NCI-H524 treated with DMSO at 0.1 percent for 48 hours (cell line): Measurements from ENCODE around the gene RPL18.
"Not testable (repeated sequence)": the region's sequence is repeated elsewhere in the genome, so short reads cannot be mapped to it uniquely, and the experiment has no call there.

Source experiments
- DNase-seq: peaks from one replicate; lab custom pipeline; 2025; lab: John Stamatoyannopoulos, UW

The RPL18 gene

DNA sequence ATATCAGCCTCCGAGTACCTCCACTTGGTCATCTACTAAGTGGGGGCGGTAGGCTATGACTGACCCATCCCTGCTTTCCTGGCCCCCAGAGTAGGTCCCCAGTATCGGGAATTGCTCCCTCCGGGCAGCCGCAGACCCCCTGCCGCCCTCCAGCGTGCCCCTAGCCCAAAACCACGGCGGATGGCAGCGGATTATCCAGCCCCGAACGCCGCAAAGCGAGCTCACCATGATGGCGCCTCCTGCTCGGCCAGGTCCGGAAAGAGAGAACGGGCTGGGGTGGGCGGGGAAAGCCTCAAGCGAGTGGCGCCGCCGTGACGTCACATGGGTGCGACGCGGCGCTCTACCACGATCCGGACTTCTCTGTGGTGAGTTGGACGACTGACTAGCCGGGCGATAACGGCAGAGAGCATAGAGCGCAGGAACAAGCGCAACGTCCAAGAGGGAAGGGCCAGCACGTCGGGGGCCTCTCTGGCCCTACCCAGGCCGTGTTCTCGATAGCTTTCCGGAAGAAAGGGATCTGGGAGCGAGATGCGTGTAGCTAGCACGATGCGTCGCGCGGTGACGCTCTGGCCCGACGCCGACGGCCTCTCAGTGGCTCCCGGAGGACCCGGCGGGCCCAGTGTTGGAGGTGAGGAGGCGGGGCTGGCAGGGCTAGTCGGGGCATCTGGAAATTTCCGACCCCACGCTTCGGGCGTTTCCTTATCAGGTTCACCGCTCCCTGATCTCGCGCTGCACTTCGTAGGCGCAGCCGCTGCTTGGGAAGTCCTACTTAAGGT lies at the start of gene RPL18, which contains the start of gene SPHK2:
Gene RPL18 (minus strand): TSS at position 263 of the 776 bp plus-strand sequence. CDS start 35 bp downstream, at position 228.
Gene SPHK2 (plus strand): TSS at position 591 of the 776 bp plus-strand sequence. CDS start 1,009 bp downstream, outside the sequence.
- peak; percentile 96 for DNase-seq

DNA sequence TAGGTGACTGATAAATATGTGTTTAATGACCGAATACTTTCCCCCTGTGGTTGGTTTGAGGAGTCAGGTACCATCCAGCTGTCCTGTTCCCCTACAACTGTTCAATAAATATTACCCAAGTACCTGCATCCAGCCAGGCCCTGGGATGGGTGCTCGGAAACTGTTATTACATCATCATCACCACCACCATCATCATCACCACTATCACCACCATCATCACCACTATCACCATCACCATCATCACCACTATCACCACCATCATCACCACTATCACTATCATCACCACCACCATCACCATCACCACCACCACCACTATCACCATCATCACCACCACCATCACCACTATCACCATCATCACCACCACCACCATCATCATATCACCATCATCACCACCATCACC lies 49.8 kb upstream of the RPL18 start:
- DNase-seq: no peak

DNA sequence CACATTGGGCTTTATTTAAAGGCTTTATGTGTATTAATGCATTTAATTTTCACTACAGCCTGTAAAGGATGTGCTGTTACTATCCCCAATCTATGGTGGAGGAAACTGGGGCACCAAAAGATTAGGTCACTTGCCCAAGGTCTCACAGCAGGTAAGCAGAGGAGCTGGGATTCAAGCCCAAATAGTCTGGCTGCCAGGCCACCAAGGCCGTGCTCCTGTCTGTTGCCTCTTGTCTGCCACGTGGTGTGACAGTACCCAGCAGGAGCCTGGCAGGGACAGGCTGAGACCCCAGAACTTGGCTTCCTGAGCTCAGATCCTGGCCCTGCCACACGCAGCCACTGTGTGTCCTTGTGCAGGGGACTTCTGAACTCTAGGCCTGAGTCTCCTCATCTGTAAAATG lies 49.4 kb upstream of the RPL18 start:
- no peak for DNase-seq

DNA sequence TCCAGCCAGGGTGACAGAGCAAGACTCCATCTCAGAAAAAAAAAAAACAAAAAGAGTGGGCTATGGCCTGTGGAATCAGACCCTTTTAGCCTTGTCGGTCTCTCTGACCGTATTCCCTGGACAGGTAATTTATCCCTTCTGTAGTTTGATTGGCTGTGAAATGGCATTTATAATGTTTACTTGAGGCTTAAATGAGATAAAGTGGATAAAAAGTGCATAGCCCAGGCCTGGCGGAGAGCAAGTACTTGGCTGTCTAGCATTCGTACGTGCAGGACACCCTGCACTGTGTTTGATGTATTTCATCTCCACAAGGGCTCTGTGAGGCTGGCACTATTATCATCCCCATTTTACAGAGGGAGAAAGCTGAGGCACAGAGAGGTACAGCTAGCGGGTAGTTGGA lies 46.8 kb upstream of the RPL18 start:
- DNase-seq: no peak

DNA sequence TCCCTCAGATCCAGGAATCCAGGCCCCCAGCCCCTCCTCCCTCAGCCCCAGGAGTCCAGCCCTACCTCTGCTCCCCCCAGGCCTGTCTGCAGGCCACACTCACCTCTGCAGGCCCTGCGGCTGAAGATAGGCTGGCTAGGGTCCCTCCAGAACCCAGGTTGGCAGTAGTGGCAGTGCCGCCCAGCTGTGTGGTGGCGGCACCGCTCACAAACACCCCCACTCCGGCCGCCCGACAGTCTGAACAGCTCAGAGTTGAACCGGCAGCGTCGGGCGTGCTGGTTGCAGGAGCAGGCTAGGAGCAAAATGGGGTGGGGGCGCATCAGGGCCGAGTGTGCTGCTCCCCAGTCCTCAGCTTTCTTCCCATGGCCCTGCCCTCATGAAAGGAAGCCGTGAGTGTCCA lies 45.5 kb upstream of the RPL18 start:
- DNase-seq: no peak

DNA sequence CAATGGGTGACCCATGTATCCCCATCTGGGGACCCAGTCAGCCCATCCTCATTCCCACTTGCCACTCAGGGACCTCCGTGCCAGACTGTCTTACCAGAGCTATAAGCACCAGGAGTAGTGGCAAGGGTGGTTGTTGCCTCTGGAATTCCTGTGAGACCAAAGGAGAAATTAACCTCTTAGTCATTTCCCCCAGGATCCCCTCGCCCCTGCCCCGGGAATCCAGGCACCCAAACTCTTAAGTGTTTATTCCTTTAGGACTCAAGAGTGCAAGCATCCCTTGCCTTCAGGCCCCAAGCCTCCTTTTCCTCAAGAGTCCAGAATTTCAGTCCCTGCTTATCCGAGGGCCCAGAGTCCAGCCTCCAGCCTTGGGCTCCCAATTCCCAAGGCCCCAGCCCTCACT lies 44.7 kb upstream of the RPL18 start:
- no peak for DNase-seq

DNA sequence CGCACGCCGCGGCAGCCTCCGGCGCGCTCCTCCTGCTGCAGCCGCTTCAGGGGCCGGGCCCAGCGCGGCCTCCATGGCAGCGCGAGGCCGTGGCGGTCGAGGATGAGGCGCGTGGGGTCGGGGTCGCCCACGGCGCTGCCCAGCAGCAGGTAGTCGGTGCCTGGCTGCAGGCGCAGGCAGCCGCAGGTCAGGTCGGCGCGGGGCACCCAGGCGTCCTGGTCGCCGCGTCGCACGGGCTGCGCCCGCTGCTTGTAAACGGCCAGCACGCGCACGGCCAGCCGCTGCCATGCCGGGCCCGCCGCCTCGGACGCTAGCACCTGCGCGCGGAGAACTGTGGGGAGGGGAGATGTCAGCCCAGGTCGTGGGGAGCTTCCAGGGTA lies 42.7 kb upstream of the RPL18 start:
- no peak for DNase-seq

DNA sequence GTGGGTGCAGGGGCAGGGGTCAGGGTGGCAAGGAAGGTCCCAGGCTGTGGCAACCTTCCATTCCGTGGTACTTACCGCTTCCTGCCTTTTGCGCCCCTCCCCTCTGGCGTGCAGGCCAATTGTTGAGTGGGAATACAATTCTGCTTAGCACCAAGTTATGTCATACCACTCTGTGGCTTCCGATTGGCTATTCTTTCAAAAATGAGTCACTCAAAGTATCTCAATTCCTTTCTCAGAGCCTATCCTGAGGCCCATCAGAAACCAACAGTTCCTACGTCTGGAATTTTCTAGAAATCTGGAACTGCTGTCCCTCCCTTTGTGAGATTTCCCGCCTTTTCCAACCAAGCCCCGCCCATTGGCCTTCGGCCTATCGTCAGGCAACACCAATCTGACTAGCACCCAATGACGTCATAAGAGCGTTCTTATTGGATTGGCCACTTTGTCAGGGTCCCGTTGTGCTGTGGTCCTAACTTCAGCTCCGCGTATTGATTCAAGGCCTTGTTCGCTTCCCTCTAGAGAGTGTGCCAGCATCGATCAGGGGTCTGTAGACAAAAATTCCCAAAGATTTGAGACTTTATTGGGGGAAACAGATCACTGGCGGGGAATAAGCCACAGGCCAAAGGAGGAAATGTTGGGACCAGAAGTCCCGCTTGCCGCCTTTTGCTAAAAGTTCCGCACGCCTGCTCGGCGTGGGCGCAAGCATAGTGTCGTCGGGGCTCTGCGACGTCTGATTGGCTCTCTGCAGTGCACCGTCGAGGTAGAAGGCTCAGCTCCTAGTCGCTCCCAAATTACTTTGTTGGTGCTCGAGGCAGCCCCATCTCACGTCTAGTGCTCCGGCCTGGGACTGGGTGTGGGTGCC lies 42.1 kb upstream of the RPL18 start:
- DNase-seq: no peak

DNA sequence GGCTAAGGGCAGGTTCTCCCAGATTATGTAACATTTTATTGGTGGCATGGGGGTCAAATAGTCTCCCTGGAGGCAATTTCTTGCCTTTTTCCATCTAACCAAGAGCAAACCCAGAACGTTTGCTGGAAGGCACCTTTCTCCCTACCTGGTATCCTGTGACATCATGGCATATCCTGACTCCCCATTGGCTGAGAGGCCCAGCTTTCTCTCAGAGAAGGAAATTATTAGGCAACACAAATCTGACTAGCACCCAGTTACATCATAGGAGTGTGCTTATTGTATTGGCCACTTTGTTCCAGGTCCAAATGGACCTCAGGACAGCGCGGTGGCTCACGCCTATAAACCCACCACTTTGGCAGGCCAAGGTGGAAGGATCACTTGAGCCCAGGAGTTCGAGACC lies 40.8 kb upstream of the RPL18 start:
- no peak for DNase-seq

DNA sequence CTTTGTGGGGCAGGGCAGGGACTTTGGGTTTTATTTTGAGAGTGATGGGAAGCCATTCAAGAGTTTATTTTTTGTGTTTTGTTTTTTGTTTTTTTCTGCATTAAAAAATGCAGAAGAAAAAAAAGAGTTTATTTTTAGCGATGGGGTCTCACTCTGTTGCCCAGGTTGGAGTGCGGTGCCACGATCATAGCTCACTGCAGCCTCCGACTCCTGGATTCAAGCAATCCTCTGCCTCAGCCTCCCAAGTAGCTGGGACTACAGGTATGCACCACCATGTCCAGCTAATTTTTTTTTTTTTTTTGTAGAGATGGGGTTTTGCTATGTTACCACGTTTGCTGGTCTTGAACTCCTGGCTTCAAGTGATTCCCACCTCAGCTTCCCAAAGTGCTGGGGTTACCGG lies 39.5 kb upstream of the RPL18 start:
- DNase-seq: no peak

DNA sequence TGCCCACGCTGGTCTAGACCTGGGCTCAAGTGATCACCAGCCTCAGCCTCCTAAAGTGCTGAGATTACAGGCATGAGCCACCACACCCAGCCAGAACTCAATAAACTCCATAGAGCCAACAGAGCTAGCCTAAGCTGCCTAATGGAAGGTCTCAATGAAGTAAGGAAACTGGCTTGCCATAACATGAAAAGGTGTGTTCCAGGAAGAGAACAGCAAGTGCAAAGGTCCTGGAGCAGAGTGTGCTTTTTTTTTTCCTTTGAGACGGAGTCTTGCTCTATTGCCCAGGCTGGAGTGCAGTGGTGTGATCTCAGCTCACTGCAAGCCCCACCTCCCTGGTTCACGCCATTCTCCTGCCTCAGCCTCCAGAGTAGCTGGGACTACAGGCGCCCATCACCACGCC lies 38.9 kb upstream of the RPL18 start:
- DNase-seq: not testable (repeated sequence)

DNA sequence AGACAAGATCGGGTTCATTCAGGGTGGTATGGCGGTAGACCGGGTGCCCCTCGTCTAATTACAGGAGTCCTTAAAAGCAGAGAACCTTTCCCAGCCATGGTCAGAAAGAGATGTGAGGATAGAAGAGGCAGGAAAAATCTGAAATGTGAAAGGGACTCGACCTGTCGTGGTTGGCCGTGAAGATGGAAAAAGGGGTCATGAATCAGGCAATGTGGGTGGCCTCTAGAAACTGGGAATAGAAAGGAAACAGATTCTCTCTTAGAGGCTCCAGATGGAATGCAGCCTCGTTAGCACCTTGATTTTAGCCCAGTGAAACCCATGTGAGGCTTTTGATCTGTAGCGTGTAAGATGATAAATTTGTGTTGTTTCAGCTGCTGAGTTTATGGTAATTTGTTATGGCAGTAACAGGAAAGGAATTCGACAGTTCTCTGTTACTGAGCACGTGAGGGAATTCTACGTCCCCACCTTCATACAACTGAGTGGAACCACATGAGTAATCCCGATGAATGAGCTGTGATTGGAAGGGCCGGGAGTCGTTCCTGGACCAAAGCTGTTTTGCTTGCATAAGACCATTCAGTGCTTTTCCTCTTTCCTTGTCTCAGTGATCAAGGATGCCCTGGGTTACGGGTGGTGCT lies 38.0 kb upstream of the RPL18 start:
- no peak for DNase-seq

DNA sequence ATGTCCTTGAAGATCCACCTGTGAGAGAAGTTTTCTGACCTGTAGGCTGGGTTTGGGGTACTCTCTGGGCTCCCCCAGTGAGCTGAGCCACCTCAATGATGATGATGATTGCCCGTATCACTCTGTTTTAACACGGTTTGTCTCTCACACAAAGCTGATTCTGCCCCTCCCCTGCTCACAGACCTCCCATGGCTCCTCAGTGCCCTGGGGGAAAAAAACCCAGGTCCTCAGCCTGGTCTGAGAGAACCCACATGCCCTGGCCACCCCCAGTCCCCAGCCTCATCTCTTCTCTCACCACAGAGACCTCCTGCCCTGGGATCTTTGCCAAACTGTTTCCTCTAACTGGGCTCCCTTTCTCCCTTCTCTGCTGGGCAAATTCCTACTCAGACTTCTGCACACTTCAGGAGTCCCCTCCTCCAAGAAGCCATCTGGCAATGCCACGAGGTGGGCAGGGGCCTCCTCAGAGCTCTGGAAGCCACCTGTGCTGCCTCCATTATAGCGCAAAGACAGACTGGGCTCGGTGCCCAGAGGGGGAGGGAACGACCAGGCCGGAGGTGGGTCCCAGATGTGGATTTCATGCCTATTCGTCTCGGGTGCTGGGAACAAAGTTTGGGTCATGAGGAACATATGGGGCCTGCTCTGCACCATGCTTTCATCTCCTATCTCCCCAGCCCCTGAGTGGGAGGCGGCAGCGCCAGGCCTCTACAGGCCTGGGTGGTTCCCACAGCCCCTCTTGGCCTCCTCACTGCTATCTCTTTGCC lies 35.5 kb upstream of the RPL18 start:
- peak; percentile 98 for DNase-seq

DNA sequence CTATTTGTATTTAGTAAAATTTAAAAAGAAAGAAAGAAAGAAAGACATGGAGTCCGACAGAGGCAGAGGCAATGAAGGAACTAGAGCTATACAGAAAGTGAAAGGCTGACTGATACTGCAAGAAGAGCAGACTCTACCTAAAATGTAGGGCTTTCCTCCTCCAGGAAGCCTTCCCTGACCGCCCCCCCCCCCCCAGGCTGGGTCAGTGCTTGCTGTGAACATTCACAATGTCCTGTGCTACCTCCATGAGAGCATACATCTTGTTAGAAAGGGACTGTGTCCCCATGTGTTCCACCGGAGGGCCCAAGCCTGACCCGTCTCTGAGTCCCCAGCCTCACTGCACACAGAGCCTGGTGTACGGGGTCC lies 32.7 kb upstream of the RPL18 start:
- DNase-seq: no peak

DNA sequence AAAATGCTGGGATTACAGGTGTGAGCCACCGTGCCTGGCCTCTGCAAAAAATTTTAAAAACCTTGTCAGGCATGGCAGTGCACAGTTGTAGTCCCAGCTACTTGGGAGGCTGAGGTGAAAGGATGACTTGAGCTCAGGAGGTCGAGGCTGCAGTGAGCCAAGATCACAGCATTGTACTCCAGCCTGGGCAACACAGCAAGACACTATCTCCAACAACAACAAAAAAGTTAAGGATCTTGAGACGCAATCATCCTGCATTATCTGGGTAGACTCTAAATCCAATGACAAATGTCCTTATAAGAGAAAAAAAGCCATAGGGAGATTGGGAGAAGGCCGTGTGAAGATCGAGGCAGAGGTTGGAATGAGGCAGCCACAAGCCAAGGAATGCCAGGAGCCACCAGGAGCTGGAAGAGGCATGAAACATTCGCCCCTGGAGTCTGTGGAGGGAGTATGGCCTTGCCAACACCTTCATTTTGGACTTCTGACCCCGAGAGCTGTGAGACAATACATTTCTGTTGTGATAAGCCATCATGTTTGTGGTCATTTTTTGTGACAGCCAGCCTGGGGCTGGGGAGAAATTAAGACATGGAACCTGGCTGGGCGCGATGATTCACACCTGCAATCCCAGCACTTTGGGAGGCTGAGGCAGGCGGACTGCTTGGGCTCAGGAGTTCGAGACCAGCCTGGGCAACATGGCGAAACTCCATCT lies 32.1 kb upstream of the RPL18 start:
- no peak for DNase-seq

DNA sequence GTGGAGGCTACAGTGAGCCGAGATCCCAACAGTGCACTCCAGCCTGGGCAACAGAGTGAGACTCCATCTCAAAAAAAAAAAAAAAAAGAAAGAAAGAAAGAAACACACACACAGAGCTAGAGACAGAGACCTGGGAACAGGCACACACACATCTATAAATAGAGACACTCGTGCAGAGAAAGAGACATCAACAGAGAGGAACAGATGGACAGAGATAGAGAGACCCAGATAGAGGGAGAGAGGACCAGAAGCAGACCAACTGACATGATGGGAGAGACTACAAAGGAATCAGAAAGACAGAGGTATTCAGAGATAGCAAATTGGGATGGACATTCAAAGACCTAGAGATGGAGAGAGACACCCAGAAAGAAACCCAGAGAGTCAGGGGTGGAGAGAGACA lies 29.2 kb upstream of the RPL18 start:
- no peak for DNase-seq

DNA sequence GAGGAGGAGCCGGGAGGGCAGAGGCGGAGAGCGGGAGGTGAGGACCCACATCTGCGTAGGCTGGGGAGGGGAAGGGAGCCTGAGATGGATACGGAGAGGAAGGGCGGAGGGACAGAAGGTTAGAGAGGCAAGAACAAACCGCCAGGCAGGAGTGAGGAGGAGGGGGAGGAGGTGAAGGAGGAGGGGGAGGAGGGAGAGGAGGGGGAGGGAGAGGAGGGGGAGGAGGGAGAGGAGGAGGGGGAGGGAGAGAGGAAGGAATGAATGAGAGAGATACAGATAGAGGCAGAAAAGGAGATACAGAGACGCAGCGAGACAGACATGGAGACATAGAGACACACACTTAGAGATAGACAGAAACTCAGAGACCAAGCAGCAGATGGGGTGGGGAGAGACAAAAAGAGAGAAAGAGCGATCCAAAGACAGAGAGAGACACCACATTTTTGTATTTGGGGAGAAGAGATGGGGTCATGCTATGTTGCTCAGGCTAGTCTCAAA lies 27.8 kb upstream of the RPL18 start:
- DNase-seq: no peak

DNA sequence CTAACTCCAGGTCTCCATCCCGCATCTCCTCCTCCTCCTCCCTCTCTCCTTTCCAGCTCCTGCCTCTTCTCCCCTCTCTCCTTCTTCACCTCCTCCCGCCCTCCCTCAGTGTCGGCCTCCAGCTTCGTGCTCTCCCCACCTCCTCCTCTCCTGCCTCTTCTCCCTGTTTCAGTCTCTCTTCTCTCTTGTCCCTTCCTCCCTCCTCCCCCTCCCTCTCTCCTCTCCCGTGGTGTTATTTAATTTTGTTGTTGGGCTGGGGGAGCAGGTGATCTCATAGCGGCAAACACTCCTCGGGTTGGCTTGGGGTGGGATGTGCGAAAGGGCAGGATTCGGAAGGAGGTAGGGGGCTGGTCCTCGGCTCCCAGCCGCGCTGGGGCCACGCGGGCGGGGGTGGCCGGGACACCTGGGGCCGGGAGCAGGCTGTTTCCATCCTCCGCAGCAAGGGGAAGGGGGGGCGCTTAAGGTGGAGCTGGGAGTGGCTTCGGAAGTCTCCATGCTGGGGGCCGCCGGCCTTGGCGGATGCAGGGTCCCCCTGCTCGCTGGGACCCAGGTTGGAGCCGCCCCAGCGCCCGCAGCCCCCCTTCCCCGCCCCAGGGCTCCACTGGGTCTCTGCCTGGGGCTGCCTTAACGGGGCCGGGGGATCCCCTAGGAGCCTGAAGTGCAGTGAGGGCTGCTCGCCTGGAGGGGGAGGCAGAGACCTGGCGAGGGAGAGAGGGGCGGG lies 27.2 kb upstream of the RPL18 start, which contains the start of gene CA11:
Gene CA11 (minus strand): TSS at position 187 of the 721 bp plus-strand sequence. CDS start 555 bp downstream, outside the sequence.
- DNase-seq: peak; percentile 82

DNA sequence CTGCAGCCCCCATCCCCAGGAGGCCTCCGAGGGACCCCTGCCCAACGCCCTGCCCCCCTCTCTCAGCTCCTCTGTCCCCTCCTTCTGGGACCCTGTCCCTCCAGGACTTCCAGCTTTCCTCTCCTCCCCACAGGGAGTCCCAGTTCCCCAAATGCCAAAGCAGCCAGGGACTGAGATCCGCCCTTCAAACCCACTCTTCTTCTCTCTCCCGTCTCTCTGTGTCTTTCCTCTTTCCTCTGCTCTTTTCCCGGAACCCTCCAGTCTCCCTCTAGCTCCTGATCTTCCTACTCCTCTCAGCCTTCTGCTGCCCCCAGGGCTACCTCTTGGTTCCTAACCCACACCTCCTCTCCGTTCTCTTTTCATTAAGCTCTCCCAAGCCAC lies 26.6 kb upstream of the RPL18 start:
- no peak for DNase-seq

DNA sequence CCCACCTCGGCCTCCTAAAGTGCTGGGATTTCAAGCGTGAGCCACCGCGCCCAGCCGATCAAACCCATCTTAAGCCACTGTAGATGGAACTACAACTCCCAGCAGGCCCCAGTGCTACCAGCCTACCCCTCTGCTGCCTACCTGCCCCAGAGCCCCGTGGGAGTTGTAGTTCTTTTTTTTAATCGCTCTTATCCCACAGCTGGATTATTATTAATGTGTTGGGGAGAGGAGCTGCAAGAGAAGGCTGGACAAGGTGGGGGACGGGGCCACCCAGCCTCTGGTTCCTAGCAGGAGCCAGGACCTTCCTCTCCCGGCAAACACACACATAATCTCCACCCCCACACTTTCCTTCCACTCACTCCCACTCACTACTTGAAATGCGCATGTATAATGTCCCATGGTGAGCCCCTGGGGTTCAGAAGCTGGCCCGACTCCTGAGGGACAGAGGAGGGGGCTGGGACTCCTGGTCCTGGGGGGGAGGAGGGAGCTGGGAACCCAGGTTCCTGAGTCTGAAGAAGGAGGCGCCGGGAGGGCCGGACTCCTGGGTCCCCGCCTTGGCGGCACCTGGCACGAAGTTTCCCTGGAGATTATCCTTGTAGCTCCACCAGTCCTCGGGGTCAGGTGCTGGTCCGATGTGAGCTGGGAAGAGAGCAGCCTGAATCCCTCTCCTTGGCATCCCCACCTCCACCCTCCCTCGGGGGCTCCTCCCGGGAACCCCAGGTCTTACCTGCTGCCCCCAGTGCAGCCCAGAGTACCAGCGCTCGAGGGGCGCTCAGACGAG lies 26.1 kb upstream of the RPL18 start:
- DNase-seq: peak; percentile 31
